Nephron (organoid): ENCODE results near the gene UNC45A.

Source experiments
- H3K27ac Mint-ChIP-seq, 3 experiments: 2 replicates each; pipeline ENCODE4 v1.8.0; 2020; ENCODE audit warnings: mixed read lengths in 3 of 3, mild to moderate bottlenecking in 2 of 3, moderate library complexity in 1 of 3
- H3K27me3 Mint-ChIP-seq: 2 replicates; pipeline ENCODE4 v1.8.0; 2021; ENCODE audit warnings: low read depth, mild to moderate bottlenecking, moderate library complexity, mixed read lengths
- H3K36me3 Mint-ChIP-seq: 2 replicates; pipeline ENCODE4 v1.8.0; 2020; ENCODE audit warnings: low read depth, mixed read lengths
- H3K4me1 Mint-ChIP-seq: 2 replicates; pipeline ENCODE4 v1.8.0; 2020; ENCODE audit warnings: mixed read lengths
- H3K4me3 Mint-ChIP-seq, 3 experiments: 2 replicates each; pipeline ENCODE4 v1.8.0; 2020; ENCODE audit warnings: mild to moderate bottlenecking in 3 of 3, mixed read lengths in 3 of 3, moderate library complexity in 2 of 3
- H3K9me3 Mint-ChIP-seq: 2 replicates; pipeline ENCODE4 v1.8.0; 2020; ENCODE audit warnings: mixed read lengths
- CTCF ChIP-seq, 3 experiments: fragments of 200-600 bp; sonication (generic); IDR thresholded peaks; one replicate each; pipeline ENCODE4 v1.5.0; 2021; ENCODE audit warnings: antibody characterized with exemption in 3 of 3; ENCODE audit not compliant: unreplicated experiment in 3 of 3

Gene UNC45A

GRCh38 chr15:90946538-90946937, 11.5 kb downstream of the UNC45A start:
- no peak overlapping the region for H3K4me3 Mint-ChIP-seq
- no peak overlapping the region for H3K27ac Mint-ChIP-seq
- no peaks in the 10 kb centered on the region for H3K9me3 Mint-ChIP-seq
- no peaks in the 10 kb centered on the region for H3K4me1 Mint-ChIP-seq
- H3K36me3 Mint-ChIP-seq = peaks cover 51% of the 10 kb centered on the region
- H3K27me3 Mint-ChIP-seq = no peaks in the 10 kb centered on the region
- no peak for TF ChIP-seq CTCF (IDR thresholded peaks at IDR 0.05; ENCODE audit: unreplicated experiment in 3 of 3)

DNA sequence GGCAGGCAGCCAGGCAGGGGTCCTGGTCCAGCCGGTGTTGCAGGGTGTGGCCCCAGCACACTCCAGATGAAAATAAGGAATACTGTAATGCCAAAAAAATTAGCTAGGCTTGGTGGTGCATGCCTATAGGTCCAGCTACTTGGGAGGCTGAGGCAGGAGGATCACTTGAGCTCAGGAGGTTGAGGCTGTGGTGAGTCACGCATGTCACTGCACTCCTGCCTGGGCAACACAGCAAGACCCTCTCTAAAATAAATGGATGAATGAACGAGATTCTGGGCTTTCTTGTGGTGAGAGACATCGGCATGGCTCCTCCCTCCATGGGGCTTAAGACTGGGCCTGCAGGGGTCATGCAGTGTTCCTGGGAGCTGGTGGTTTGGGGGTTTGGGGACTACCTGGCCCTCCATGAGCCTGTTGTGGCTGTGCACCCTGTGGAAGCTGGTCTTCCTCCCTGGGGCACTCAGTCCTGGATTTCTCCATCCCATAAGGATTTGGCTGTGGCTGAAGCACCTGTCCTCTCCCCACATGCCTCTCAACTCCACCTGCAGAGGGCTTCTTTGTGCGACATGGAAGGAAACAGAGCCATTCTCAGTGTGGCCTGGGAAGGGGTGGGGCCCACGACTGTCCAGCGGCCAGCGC, 12.0 kb downstream of the UNC45A start:
- Mint-ChIP-seq H3K36me3 (peaks cover 53% of the 10 kb centered on the region), H3K4me1 (no peaks in the 10 kb centered on the region), H3K4me3 (no peak overlapping the region), H3K9me3 (no peaks in the 10 kb centered on the region), H3K27me3 (no peaks in the 10 kb centered on the region), H3K27ac (no peak overlapping the region)
- TF ChIP-seq CTCF (IDR thresholded peaks at IDR 0.05; ENCODE audit: unreplicated experiment in 3 of 3) = no peak

- no peaks in the 10 kb centered on the region for H3K9me3 Mint-ChIP-seq
- H3K27me3 Mint-ChIP-seq = no peaks in the 10 kb centered on the region
- no peak overlapping the region for H3K27ac Mint-ChIP-seq
- TF ChIP-seq CTCF (IDR thresholded peaks at IDR 0.05; ENCODE audit: unreplicated experiment in 3 of 3) = no peak
- H3K4me3 Mint-ChIP-seq = no peak overlapping the region
- peaks cover 53% of the 10 kb centered on the region for H3K36me3 Mint-ChIP-seq
- H3K4me1 Mint-ChIP-seq = no peaks in the 10 kb centered on the region
These were observed 12.7 kb downstream of the UNC45A start for GRCh38 chr15:90947577-90948357.

- no peak for TF ChIP-seq CTCF (IDR thresholded peaks at IDR 0.05; ENCODE audit: unreplicated experiment in 3 of 3)
- H3K4me1 Mint-ChIP-seq = no peaks in the 10 kb centered on the region
- H3K27ac Mint-ChIP-seq = no peak overlapping the region
- H3K27me3 Mint-ChIP-seq = no peaks in the 10 kb centered on the region
- no peaks in the 10 kb centered on the region for H3K9me3 Mint-ChIP-seq
- H3K4me3 Mint-ChIP-seq = no peak overlapping the region
- H3K36me3 Mint-ChIP-seq = peaks cover 50% of the 10 kb centered on the region
These were observed 13.4 kb downstream of the UNC45A start for GRCh38 chr15:90948506-90948905.

GRCh38 chr15:90949979-90950675, 15.0 kb downstream of the UNC45A start:
- Mint-ChIP-seq H3K27ac (no peak overlapping the region), H3K4me1 (no peaks in the 10 kb centered on the region), H3K36me3 (peaks cover 47% of the 10 kb centered on the region), H3K4me3 (no peak overlapping the region), H3K9me3 (no peaks in the 10 kb centered on the region), H3K27me3 (no peaks in the 10 kb centered on the region)
- no peak for TF ChIP-seq CTCF (IDR thresholded peaks at IDR 0.05; ENCODE audit: unreplicated experiment in 3 of 3)
